Measurements from ENCODE around the gene RGS5. TPM values are rescaled to one million over a fixed set of nuclear protein-coding genes. Genes with fewer than 3 reads are reported as not detected.
"Not testable (repeated sequence)": the region's sequence is repeated elsewhere in the genome, so short reads cannot be mapped to it uniquely, and the experiment has no call there.

The RGS5 gene
- total and polyA plus RNA-seq, 4 donors: 4.6 to 12.7 (median 7.4) TPM

DNA sequence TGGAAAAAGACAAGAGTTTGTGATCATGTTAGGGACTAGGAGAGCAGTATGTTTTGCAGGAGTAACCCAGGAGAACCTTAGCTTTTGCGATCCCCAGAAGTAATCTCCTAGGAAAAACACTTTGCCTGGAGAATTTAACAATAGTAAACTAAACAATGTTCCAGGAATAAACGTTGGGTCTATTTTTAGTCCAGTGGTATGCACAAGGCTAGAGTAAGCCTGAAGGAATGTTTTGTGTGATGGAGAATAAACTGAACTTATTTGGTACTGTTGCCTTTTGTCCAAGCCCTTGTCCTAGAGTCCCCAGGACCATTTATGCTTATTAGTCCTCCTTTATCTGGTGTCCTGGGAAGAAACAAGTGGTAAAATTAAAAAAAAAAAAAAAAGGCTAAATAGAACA, 28.7 kb upstream of the RGS5 start (continued):
- TF ChIP-seq ATF3 (IDR thresholded peaks at IDR 0.05): no peak
- TF ChIP-seq, protein P1, sequence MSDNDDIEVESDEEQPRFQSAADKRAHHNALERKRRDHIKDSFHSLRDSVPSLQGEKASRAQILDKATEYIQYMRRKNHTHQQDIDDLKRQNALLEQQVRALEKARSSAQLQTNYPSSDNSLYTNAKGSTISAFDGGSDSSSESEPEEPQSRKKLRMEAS (IDR thresholded peaks at IDR 0.05): no peak

GRCh38 chr1:163230827-163231226, 28.1 kb upstream of the RGS5 start:
- no peak overlapping the region for H3K27ac ChIP-seq (ENCODE audit: low read depth in 1 of 2, low read length in 2 of 2)
- no peaks in the 10 kb centered on the region for H3K27me3 ChIP-seq (ENCODE audit: control insufficient read depth in 4 of 4, insufficient read depth in 4 of 4, low read length in 3 of 4)
- 58% methylated on average over 3 of the region's 3 CpGs for WGBS
- H3K4me3 ChIP-seq (ENCODE audit: low read depth in 1 of 3, low read length in 3 of 3): no peak overlapping the region
- no peaks in the 10 kb centered on the region for H3K9me3 ChIP-seq (ENCODE audit: control insufficient read depth in 4 of 4, low read length in 3 of 4)
- no peaks in the 10 kb centered on the region for H3K36me3 ChIP-seq (ENCODE audit: control insufficient read depth in 4 of 4, insufficient read depth in 3 of 4, low read depth in 1 of 4, low read length in 3 of 4)
- H3K9ac ChIP-seq (ENCODE audit: low read depth in 1 of 2, low read length in 2 of 2): no peak overlapping the region
- H3K4me1 ChIP-seq (ENCODE audit: control insufficient read depth in 4 of 4, insufficient read depth in 4 of 4, low read length in 3 of 4): peaks cover 0 to 6% (median 2%) of the 10 kb centered on the region in 4 donors
- TF ChIP-seq HNF4A (conservative IDR thresholded peaks at IDR 0.05) (peak; percentile 77 to 86), YY1 (IDR thresholded peaks at IDR 0.05) (peak; percentile 39), RAD21 (IDR thresholded peaks at IDR 0.05) (no peak), HNF4G (IDR thresholded peaks at IDR 0.05) (peak; percentile 70), RXRA (IDR thresholded peaks at IDR 0.05) (peak in 1 of 2 donors; percentile 22), SP1 (IDR thresholded peaks at IDR 0.05) (peak; percentile 41)
- TF ChIP-seq, protein P2, sequence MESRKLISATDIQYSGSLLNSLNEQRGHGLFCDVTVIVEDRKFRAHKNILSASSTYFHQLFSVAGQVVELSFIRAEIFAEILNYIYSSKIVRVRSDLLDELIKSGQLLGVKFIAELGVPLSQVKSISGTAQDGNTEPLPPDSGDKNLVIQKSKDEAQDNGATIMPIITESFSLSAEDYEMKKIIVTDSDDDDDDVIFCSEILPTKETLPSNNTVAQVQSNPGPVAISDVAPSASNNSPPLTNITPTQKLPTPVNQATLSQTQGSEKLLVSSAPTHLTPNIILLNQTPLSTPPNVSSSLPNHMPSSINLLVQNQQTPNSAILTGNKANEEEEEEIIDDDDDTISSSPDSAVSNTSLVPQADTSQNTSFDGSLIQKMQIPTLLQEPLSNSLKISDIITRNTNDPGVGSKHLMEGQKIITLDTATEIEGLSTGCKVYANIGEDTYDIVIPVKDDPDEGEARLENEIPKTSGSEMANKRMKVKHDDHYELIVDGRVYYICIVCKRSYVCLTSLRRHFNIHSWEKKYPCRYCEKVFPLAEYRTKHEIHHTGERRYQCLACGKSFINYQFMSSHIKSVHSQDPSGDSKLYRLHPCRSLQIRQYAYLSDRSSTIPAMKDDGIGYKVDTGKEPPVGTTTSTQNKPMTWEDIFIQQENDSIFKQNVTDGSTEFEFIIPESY (IDR thresholded peaks at IDR 0.05): no peak
- DNase-seq (ENCODE audit: low spot score): no peak

GRCh38 chr1:163228271-163228670, 25.6 kb upstream of the RGS5 start:
- H3K9me3 ChIP-seq (ENCODE audit: control insufficient read depth in 4 of 4, low read length in 3 of 4); H3K4me3 ChIP-seq (ENCODE audit: low read depth in 1 of 3, low read length in 3 of 3); H3K27me3 ChIP-seq (ENCODE audit: control insufficient read depth in 4 of 4, insufficient read depth in 4 of 4, low read length in 3 of 4); H3K27ac ChIP-seq (ENCODE audit: low read depth in 1 of 2, low read length in 2 of 2); H3K36me3 ChIP-seq (ENCODE audit: control insufficient read depth in 4 of 4, insufficient read depth in 3 of 4, low read depth in 1 of 4, low read length in 3 of 4); H3K4me1 ChIP-seq (ENCODE audit: control insufficient read depth in 4 of 4, insufficient read depth in 4 of 4, low read length in 3 of 4); H3K9ac ChIP-seq (ENCODE audit: low read depth in 1 of 2, low read length in 2 of 2); DNase-seq (ENCODE audit: low spot score): not testable (repeated sequence)
- WGBS: 95% methylated on average over 3 of the region's 3 CpGs

DNA sequence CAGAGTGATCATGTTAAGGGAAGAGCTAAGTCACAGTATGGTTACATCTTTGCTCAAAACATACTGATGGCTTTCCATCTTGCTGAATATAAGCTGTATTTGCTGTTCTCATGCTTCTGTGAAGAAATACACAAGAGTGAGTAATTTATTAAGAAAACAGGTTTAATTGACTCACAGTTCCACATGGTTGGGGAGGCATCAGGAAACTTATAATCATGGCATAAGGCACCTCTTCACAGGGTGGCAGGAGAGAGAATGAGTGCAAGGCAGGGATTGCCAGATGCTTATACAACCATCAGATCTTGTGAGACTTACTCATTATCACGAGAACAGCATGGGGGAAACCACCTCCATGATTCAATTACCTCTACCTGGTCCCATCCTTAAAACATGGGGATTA, 24.4 kb upstream of the RGS5 start:
- no peak for DNase-seq (ENCODE audit: low spot score)
- TF ChIP-seq GABPA (IDR thresholded peaks at IDR 0.05 in 1 of 2, conservative IDR thresholded peaks at IDR 0.05 in 1 of 2) (no peak), FOXA2 (IDR thresholded peaks at IDR 0.05) (no peak), ATF3 (IDR thresholded peaks at IDR 0.05) (no peak), RAD21 (IDR thresholded peaks at IDR 0.05) (no peak), HNF4G (IDR thresholded peaks at IDR 0.05) (no peak)
- TF ChIP-seq, protein P3, sequence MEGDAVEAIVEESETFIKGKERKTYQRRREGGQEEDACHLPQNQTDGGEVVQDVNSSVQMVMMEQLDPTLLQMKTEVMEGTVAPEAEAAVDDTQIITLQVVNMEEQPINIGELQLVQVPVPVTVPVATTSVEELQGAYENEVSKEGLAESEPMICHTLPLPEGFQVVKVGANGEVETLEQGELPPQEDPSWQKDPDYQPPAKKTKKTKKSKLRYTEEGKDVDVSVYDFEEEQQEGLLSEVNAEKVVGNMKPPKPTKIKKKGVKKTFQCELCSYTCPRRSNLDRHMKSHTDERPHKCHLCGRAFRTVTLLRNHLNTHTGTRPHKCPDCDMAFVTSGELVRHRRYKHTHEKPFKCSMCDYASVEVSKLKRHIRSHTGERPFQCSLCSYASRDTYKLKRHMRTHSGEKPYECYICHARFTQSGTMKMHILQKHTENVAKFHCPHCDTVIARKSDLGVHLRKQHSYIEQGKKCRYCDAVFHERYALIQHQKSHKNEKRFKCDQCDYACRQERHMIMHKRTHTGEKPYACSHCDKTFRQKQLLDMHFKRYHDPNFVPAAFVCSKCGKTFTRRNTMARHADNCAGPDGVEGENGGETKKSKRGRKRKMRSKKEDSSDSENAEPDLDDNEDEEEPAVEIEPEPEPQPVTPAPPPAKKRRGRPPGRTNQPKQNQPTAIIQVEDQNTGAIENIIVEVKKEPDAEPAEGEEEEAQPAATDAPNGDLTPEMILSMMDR (IDR thresholded peaks at IDR 0.05; ENCODE audit: low read depth, low read length, missing input control): no peak
- TF ChIP-seq, protein P2 (IDR thresholded peaks at IDR 0.05): no peak
- H3K4me1 ChIP-seq (ENCODE audit: control insufficient read depth in 4 of 4, insufficient read depth in 4 of 4, low read length in 3 of 4): peaks cover 0 to 6% (median 2%) of the 10 kb centered on the region in 4 donors
- H3K36me3 ChIP-seq (ENCODE audit: control insufficient read depth in 4 of 4, insufficient read depth in 3 of 4, low read depth in 1 of 4, low read length in 3 of 4): no peaks in the 10 kb centered on the region
- no peaks in the 10 kb centered on the region for H3K9me3 ChIP-seq (ENCODE audit: control insufficient read depth in 4 of 4, low read length in 3 of 4)
- WGBS: 90% methylated on average over 1 of the region's 1 CpG
- H3K27me3 ChIP-seq (ENCODE audit: control insufficient read depth in 4 of 4, insufficient read depth in 4 of 4, low read length in 3 of 4): no peaks in the 10 kb centered on the region
- H3K4me3 ChIP-seq (ENCODE audit: low read depth in 1 of 3, low read length in 3 of 3): no peak overlapping the region
- H3K27ac ChIP-seq (ENCODE audit: low read depth in 1 of 2, low read length in 2 of 2): no peak overlapping the region
- H3K9ac ChIP-seq (ENCODE audit: low read depth in 1 of 2, low read length in 2 of 2): no peak overlapping the region

Measured in liver (tissue), 9 donors.